CD4-positive, alpha-beta T cell treated with Interleukin-2 at 100 ng/mL for 4 hours (primary cell): ENCODE results near the gene ZFYVE9.
A peak's percentile ranks its signal among the peaks of the same experiment; 100 is the strongest.
"Not testable (repeated sequence)": the region's sequence is repeated elsewhere in the genome, so short reads cannot be mapped to it uniquely, and the experiment has no call there.

Experiments
- DNase-seq: peaks from one replicate; pipeline ENCODE4 v3.0.0-alpha.2; 2020; ENCODE audit warnings: low spot score

Gene ZFYVE9

DNA sequence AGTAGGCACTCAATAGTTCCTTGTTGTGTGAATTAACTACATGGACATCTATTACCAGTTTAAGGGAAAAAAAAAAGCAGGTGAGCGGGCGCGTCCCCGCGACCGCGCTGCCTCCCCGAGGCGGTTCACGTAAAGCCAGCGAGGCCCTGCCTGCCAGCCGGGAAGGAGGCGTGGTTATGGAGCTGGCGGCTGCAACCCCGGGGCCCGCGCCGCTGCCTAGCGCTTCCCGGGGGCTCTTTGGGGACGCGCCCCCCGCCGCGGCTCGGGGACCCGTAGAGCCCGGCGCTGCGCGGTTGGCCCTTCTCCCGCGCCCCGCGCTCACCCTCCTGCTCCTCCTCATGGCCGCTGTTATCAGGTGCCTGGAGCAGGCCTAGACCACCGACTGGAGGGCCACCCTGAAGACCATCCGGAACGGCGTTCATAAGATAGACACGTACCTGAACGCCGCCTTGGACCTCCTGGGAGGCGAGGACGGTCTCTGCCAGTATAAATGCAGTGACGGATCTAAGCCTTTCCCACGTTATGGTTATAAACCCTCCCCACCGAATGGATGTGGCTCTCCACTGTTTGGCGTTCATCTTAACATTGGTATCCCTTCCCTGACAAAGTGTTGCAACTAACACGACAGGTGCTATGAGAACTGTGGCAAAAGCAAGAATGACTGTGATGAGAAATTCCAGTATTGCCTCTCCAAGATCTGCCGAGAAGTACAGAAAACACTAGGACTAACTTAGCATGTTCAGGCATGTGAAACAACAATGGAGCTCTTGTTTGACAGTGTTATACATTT lies 226.7 kb downstream of the ZFYVE9 start:
- DNase-seq: peak; percentile 52

DNA sequence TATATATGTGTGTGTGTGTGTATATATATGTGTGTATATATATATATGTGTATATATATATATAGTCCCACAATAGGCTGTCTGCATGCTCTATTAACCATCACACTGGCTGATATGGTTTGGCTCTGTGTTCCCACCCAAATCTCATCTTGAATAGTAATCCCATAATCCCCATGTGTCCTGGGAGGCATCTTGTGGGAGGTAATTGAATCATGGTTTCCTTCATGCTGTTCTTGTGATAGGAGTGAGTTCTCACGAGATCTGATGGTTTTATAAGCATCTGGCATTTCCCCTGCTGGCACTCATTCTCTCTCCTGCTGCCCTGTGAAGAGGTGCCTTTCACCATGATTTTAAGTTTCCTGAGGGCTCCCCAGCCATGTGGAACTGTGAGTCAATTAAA lies 228.0 kb downstream of the ZFYVE9 start:
- DNase-seq: not testable (repeated sequence)

DNA sequence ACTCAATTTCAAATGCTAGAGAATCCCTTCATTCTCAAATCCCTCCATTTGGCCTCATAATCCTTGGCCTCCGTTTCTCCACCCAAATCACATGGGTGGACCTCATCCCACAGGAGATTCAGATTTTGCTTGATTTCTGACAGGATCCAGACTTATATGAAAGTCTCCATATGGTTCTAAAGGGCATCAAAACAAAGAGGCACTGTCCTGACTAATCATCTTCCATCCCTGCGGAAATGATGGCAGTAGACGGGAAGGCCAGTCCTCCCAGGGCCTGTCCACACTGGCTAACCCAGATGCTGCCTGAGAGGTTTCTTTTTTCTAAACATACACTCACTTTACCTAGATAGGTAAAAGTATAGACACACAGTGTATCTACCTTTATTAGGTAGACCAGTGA lies 243.5 kb downstream of the ZFYVE9 start:
- no peak for DNase-seq

DNA sequence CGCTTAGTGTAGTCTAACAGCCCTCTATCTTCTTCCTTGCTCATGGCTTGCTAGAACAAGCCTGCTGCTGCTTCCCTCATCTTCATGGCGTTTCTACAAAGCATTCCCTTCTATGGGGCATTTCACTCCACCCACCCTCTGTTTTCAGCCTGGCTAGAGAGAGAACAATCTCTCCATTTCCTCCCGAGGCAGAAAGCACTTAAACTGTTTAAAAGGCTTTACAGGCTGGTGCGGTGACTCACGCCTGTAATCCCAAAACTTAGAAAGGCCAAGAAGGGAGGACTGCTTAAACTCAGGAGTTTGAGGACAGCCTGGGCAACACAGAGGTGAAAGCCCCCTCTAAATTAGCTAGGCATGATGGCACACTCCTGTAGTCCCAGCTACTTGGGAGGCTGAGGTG lies 244.6 kb downstream of the ZFYVE9 start:
- DNase-seq: no peak

DNA sequence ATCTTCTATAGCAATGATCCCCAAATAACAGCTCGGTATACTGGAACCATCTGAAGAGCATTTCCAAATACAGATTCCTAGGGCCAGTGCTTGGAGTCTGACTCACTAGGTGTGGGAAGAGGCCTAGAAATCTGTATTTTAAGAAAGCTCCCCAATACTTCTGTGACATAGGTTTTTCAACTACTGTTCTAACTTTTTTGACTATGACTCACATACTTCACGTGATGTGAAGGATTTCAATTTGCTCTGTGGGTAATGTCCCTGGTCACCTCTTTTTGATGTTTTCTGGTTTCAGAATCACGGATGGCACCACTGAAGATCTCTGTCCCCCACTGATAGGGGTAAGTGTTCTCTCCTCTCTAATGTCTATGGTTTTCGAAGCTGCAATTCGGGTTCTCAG lies 251.3 kb downstream of the ZFYVE9 start:
- no peak for DNase-seq
